Gastrocnemius medialis (tissue), 4 donors: Measurements from ENCODE around the gene IFIT3. TPM values are rescaled to one million over a fixed set of nuclear protein-coding genes. Genes with fewer than 3 reads are reported as not detected.

Experiments used
- ATAC-seq, 2 donors: fragments of 150-250 bp; one replicate each; pipeline ENCODE4 v1.9.1; 2016
- DNase-seq, 2 donors: peaks; one replicate each; pipeline ENCODE4 v3.0.0-alpha.2; 2019
- H3K27ac ChIP-seq, 4 donors: fragments of 200-600 bp; sonication (generic); 1 replicate in 1 of 4; 2 replicates in 3 of 4; pipeline ENCODE4 v1.5.1; 2016 to 2018; ENCODE audit warnings: mild to moderate bottlenecking in 2 of 4, moderate library complexity in 1 of 4
- H3K27me3 ChIP-seq, 3 donors: fragments of 200-600 bp; sonication (generic) in 2 of 3; 1 replicate in 1 of 3; 2 replicates in 2 of 3; pipeline versions ENCODE4 v1.5.1 to v1.6.0; 2016 to 2019; ENCODE audit warnings: mild to moderate bottlenecking in 1 of 3, moderate library complexity in 1 of 3
- H3K36me3 ChIP-seq, 2 donors: fragments of 200-600 bp; sonication (generic) in 1 of 2; one replicate each; pipeline ENCODE4 v1.5.1; 2017 to 2018
- H3K4me1 ChIP-seq, 2 donors: fragments of 200-600 bp; sonication (generic) in 1 of 2; one replicate each; pipeline ENCODE4 v1.5.1; 2016 to 2017; ENCODE audit warnings: mild to moderate bottlenecking in 2 of 2
- H3K4me3 ChIP-seq, 4 donors: fragments of 200-600 bp; sonication (generic) in 3 of 4; 1 replicate in 1 of 4; 2 replicates in 3 of 4; pipeline ENCODE4 v1.5.1; 2016 to 2019; ENCODE audit warnings: mild to moderate bottlenecking in 2 of 4
- H3K9me3 ChIP-seq, 3 donors: fragments of 200-600 bp; sonication (generic) in 2 of 3; 1 replicate in 1 of 3; 2 replicates in 2 of 3; pipeline ENCODE4 v1.5.1; 2016 to 2019
- POLR2A ChIP-seq, 2 donors: fragments of 450-650 bp; IDR thresholded peaks; one replicate each; pipeline ENCODE4 v1.6.1; 2017; ENCODE audit warnings: antibody characterized with exemption in 2 of 2, mild to moderate bottlenecking in 2 of 2, moderate library complexity in 2 of 2
- in situ Hi-C, 4 donors: fragments of 200-750 bp; cut with MboI; loops; one replicate each; pipeline versions ENCODE4 v1.15.0 to v1.8.0; 2017; ENCODE audit warnings: low sequenced_read_pairs in 4 of 4
- intact Hi-C: fragments of 100-400 bp; cut with DNase I; formaldehyde crosslinking; loops from one replicate; pipeline ENCODE4 v1.15.1; 2023; ENCODE audit warnings: low total_unique reads
- total RNA-seq, 4 donors: library from RNA; depleted of rRNA; stranded (reverse); fragments of >200 nt; gene quantifications; one replicate each; pipeline versions ENCODE4 v1.1.0 to v1.2.3, GENCODE V29; 2016
- TF ChIP-seq, protein P1 (sequence below), 5 experiments: fragments of 450-650 bp in 3 of 5; fragments of 200-600 bp in 2 of 5; sonication (generic) in 2 of 5; IDR thresholded peaks in 4 of 5; conservative IDR thresholded peaks in 1 of 5; 1 replicate in 4 of 5; 2 replicates in 1 of 5; pipeline ENCODE4 v1.5.1; 2016 to 2019; ENCODE audit warnings: antibody characterized with exemption in 5 of 5, mild to moderate bottlenecking in 3 of 5, moderate library complexity in 3 of 5

IFIT3 gene
- total RNA-seq, result 1 to 10 TPM; 2.2 to 8.9 (median 3.7) TPM

- no peaks in the 10 kb centered on the region for H3K9me3 ChIP-seq
- in situ Hi-C loops, result no loop called here
- DNase-seq (peak; percentile 61 to 69), ATAC-seq (peak; percentile 88 to 91)
- no peaks in the 10 kb centered on the region for H3K27me3 ChIP-seq
- peaks cover 20 to 32% of the 10 kb centered on the region in 2 donors for H3K4me1 ChIP-seq
- intact Hi-C loops, result loop anchor here (5.0 kb wide), 1 partner anchor 49 kb away; the partner anchor contains the start of gene IFIT1B
- peak within 1 kb of the TSS; percentile 73 to 82 (median 80) for H3K27ac ChIP-seq
- TF ChIP-seq, protein P1, sequence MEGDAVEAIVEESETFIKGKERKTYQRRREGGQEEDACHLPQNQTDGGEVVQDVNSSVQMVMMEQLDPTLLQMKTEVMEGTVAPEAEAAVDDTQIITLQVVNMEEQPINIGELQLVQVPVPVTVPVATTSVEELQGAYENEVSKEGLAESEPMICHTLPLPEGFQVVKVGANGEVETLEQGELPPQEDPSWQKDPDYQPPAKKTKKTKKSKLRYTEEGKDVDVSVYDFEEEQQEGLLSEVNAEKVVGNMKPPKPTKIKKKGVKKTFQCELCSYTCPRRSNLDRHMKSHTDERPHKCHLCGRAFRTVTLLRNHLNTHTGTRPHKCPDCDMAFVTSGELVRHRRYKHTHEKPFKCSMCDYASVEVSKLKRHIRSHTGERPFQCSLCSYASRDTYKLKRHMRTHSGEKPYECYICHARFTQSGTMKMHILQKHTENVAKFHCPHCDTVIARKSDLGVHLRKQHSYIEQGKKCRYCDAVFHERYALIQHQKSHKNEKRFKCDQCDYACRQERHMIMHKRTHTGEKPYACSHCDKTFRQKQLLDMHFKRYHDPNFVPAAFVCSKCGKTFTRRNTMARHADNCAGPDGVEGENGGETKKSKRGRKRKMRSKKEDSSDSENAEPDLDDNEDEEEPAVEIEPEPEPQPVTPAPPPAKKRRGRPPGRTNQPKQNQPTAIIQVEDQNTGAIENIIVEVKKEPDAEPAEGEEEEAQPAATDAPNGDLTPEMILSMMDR (IDR thresholded peaks at IDR 0.05 in 4 of 5, conservative IDR thresholded peaks at IDR 0.05 in 1 of 5), result no peak
- TF ChIP-seq POLR2A (IDR thresholded peaks at IDR 0.05), result peak in 1 of 2 donors; percentile 30
- H3K36me3 ChIP-seq, result no peaks in the 10 kb centered on the region
- peak within 1 kb of the TSS; percentile 45 to 55 (median 50) for H3K4me3 ChIP-seq
Measured at GRCh38 chr10:89327803-89328441, at the start of gene IFIT3. IFIT3 (plus strand) TSS chr10:89327997; CDS start chr10:89328074, 77 bp downstream.

GRCh38 chr10:89278034-89278535 lies 49.7 kb upstream of the IFIT3 start:
- H3K36me3 ChIP-seq, result no peaks in the 10 kb centered on the region
- no peaks in the 10 kb centered on the region for H3K27me3 ChIP-seq
- no peak overlapping the region for H3K4me3 ChIP-seq
- peak; percentile 78 to 87 for ATAC-seq
- peak in 1 of 2 donors; percentile 37 for DNase-seq
- no peaks in the 10 kb centered on the region for H3K9me3 ChIP-seq
- intact Hi-C loops (no loop called here), in situ Hi-C loops (loop anchor here in 1 of 4 donors (25.0 kb wide), 1 partner anchor 109 kb away; the partner anchor contains the start of genes IFIT1 and IFIT1B)
- H3K27ac ChIP-seq, result peak overlapping the region; percentile 55 to 78 (median 74)
- TF ChIP-seq, protein P1 (IDR thresholded peaks at IDR 0.05 in 4 of 5, conservative IDR thresholded peaks at IDR 0.05 in 1 of 5), result no peak
- no peak for TF ChIP-seq POLR2A (IDR thresholded peaks at IDR 0.05)
- H3K4me1 ChIP-seq, result peaks cover 5 to 33% of the 10 kb centered on the region in 2 donors

DNA sequence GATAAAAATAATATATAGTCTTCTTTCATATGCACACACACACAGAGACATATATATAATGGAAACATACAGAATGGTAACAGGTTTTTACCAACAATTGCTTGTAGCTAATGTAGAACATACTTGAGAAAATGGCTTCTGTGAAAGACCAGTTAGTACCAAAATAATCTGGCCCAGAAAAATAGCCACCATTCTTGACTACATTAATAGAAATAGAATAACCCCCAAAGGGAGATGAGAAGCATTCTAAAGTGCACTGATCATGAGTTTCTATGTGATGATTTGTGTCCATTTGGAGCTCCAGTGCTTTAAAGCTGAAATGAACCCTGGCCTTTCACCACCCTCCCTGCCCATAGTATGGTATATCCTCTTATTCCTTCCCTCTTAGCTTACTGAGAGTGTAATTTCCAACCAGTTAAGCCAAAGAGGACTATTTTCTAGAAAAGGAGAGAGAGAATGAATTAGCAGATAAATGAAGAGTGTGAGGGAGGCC lies 48.9 kb upstream of the IFIT3 start:
- DNase-seq, result no peak
- TF ChIP-seq, protein P1 (IDR thresholded peaks at IDR 0.05 in 4 of 5, conservative IDR thresholded peaks at IDR 0.05 in 1 of 5), result no peak
- no peak for TF ChIP-seq POLR2A (IDR thresholded peaks at IDR 0.05)
- in situ Hi-C loops, result loop anchor here in 1 of 4 donors (25.0 kb wide), 1 partner anchor 108 kb away; the partner anchor contains the start of genes IFIT1 and IFIT1B
- H3K9me3 ChIP-seq, result no peaks in the 10 kb centered on the region
- no peaks in the 10 kb centered on the region for H3K36me3 ChIP-seq
- H3K27ac ChIP-seq, result peak overlapping the region; percentile 47 to 73 (median 54)
- H3K4me3 ChIP-seq, result no peak overlapping the region
- intact Hi-C loops, result no loop called here
- peaks cover 5 to 42% of the 10 kb centered on the region in 2 donors for H3K4me1 ChIP-seq
- ATAC-seq, result no peak
- no peaks in the 10 kb centered on the region for H3K27me3 ChIP-seq

GRCh38 chr10:89279421-89279869 lies 48.4 kb upstream of the IFIT3 start:
- ATAC-seq (no peak), DNase-seq (no peak)
- H3K27ac ChIP-seq, result peak overlapping the region in 3 of 4 donors; percentile 47 to 55 (median 53)
- no peaks in the 10 kb centered on the region for H3K36me3 ChIP-seq
- H3K27me3 ChIP-seq, result no peaks in the 10 kb centered on the region
- intact Hi-C loops, result no loop called here
- TF ChIP-seq POLR2A (IDR thresholded peaks at IDR 0.05), result no peak
- TF ChIP-seq, protein P1 (IDR thresholded peaks at IDR 0.05 in 4 of 5, conservative IDR thresholded peaks at IDR 0.05 in 1 of 5), result no peak
- no peak overlapping the region for H3K4me3 ChIP-seq
- H3K9me3 ChIP-seq, result no peaks in the 10 kb centered on the region
- peaks cover 9 to 45% of the 10 kb centered on the region in 2 donors for H3K4me1 ChIP-seq
- in situ Hi-C loops, result loop anchor here in 1 of 4 donors (25.0 kb wide), 1 partner anchor 108 kb away; the partner anchor contains the start of genes IFIT1 and IFIT1B
